ENCODE data around the gene AP3S2. TPM values are rescaled to one million over a fixed set of nuclear protein-coding genes. Genes with fewer than 3 reads are reported as not detected.
"Not testable (repeated sequence)": the region's sequence is repeated elsewhere in the genome, so short reads cannot be mapped to it uniquely, and the experiment has no call there.

The AP3S2 gene
- total RNA-seq, 1 donor from 2014 or later = 22.7 TPM

- no peak overlapping the region for H3K4me3 ChIP-seq (ENCODE audit: low read depth, low read length)
- DNase-seq (ENCODE audit: low read depth) = no peak
- TF ChIP-seq CTCF (conservative IDR thresholded peaks at IDR 0.05; ENCODE audit: low read depth, low read length) = peak; percentile 92
These were observed 5.0 kb upstream of the AP3S2 start for GRCh38 chr15:89898614-89899294.

- DNase-seq (ENCODE audit: low read depth) = no peak
- TF ChIP-seq CTCF (conservative IDR thresholded peaks at IDR 0.05; ENCODE audit: low read depth, low read length) = no peak
- no peak overlapping the region for H3K4me3 ChIP-seq (ENCODE audit: low read depth, low read length)
These were observed 4.4 kb upstream of the AP3S2 start for GRCh38 chr15:89898146-89898545.

- peak overlapping the region; percentile 70 for H3K4me3 ChIP-seq (ENCODE audit: low read depth, low read length)
- no peak for TF ChIP-seq CTCF (conservative IDR thresholded peaks at IDR 0.05; ENCODE audit: low read depth, low read length)
- no peak for DNase-seq (ENCODE audit: low read depth)
These were observed 767 bp downstream of the AP3S2 start for GRCh38 chr15:89893027-89893426.

GRCh38 chr15:89888214-89888804 is 5.5 kb downstream of the AP3S2 start:
- peak; percentile 77 for TF ChIP-seq CTCF (conservative IDR thresholded peaks at IDR 0.05; ENCODE audit: low read depth, low read length)
- no peak overlapping the region for H3K4me3 ChIP-seq (ENCODE audit: low read depth, low read length)
- peak; percentile 20 for DNase-seq (ENCODE audit: low read depth)

DNA sequence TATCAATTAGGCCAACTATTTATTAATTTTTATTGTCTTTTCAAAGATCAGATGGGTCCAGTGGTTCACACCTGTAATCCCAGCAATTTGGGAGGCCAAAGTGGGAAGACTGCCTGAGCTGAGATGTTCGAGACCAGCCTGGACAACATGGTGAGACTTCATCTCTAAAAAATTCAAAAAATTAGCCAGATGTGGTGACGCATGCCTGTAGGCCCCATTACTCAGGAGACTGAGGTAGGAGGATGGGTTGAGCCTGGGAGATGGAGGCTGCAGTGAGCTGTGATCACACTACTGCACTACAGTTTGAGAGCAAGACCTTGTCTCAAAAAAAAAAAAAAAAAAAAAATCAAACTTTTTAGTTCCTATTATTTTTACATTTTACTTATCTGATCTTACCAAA is 8.2 kb downstream of the AP3S2 start:
- no peak for TF ChIP-seq CTCF (conservative IDR thresholded peaks at IDR 0.05; ENCODE audit: low read depth, low read length)
- no peak for DNase-seq (ENCODE audit: low read depth)

DNA sequence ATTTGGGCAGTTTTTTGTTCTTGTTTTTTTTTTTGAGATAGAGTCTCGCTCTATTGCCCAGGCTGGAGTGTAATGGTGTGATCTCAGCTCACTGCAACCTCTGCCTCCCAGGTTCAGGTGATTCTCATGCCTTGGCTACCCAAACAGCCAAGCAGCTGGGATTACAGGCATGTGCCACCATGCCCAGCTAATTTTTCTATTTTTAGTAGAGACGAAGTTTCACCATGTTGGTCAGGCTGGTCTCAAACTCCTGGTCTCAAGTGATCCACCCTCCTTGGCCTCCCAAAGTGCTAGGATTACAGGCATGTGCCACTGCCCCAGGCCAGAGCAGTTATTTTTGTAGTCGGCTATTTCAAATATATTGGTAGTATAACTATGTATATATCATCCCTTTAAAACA is 8.6 kb downstream of the AP3S2 start:
- not testable (repeated sequence) for DNase-seq (ENCODE audit: low read depth); H3K4me3 ChIP-seq (ENCODE audit: low read depth, low read length)

More for the DNA sequence above, 8.2 kb downstream of the AP3S2 start:
- no peak overlapping the region for H3K4me3 ChIP-seq (ENCODE audit: low read depth, low read length)

GRCh38 chr15:89883518-89883917 is 10.3 kb downstream of the AP3S2 start:
- no peak for DNase-seq (ENCODE audit: low read depth)
- no peak for TF ChIP-seq CTCF (conservative IDR thresholded peaks at IDR 0.05; ENCODE audit: low read depth, low read length)
- H3K4me3 ChIP-seq (ENCODE audit: low read depth, low read length) = no peak overlapping the region

Data from epithelial cell of proximal tubule (primary cell).